ENCODE data around the gene SOX13.

GRCh38 chr1:204045430-204045829 is 27.5 kb upstream of the SOX13 start:
- TF ChIP-seq NONO (IDR thresholded peaks at IDR 0.05; ENCODE audit: low read depth in 2 of 2, low read length in 1 of 2), result no peak
- no peak for TF ChIP-seq MAZ (CRISPR knock-in tag; conservative IDR thresholded peaks at IDR 0.05 in 1 of 2, IDR thresholded peaks at IDR 0.05 in 1 of 2)
- no peak for TF ChIP-seq CTCF (IDR thresholded peaks at IDR 0.05 in 2 of 3, conservative IDR thresholded peaks at IDR 0.05 in 1 of 3; ENCODE audit: insufficient read depth in 2 of 3, low read depth in 1 of 3, low read length in 3 of 3)
- no peak for TF ChIP-seq POU5F1 (IDR thresholded peaks at IDR 0.05; ENCODE audit: borderline replicate concordance, low read depth, low read length, partially characterized antibody)
- TF ChIP-seq MTA3 (IDR thresholded peaks at IDR 0.05; ENCODE audit: borderline replicate concordance), result no peak
